Mucosa of descending colon (tissue), 3 donors: Measurements from ENCODE around the gene RAB8A. TPM values are rescaled to one million over a fixed set of nuclear protein-coding genes. Genes with fewer than 3 reads are reported as not detected.

Source experiments
- ATAC-seq: fragments of 200-7000 bp; cut with Tn5 transposase; one replicate; pipeline ENCODE4 v1.9.1; 2020; ENCODE audit warnings: mild to moderate bottlenecking, moderate library complexity
- DNase-seq, 3 donors: peaks; one replicate each; pipeline ENCODE4 v3.0.0-alpha.2; 2020
- H3K36me3 ChIP-seq: fragments of 200-600 bp; one replicate; pipeline ENCODE4 v1.8.0; 2021; ENCODE audit warnings: low read depth, mild to moderate bottlenecking
- H3K4me1 ChIP-seq: fragments of 200-600 bp; one replicate; pipeline ENCODE4 v1.8.0; 2021; ENCODE audit warnings: low read depth, mild to moderate bottlenecking
- H3K4me3 ChIP-seq: fragments of 200-600 bp; one replicate; pipeline ENCODE4 v1.8.0; 2021; ENCODE audit warnings: mild to moderate bottlenecking
- H3K9me3 ChIP-seq: fragments of 200-600 bp; one replicate; pipeline ENCODE4 v1.8.0; 2021; ENCODE audit warnings: mild to moderate bottlenecking
- CTCF ChIP-seq: fragments of 200-600 bp; IDR thresholded peaks from one replicate; pipeline ENCODE4 v1.8.0; 2022; ENCODE audit warnings: antibody characterized with exemption, mild to moderate bottlenecking
- intact Hi-C, 2 donors: fragments of 100-400 bp; cut with DNase I in 1 of 2; cut with micrococcal nuclease in 1 of 2; formaldehyde crosslinking; loops; one replicate each; pipeline versions ENCODE4 v1.11.0 to v1.11.1; 2022; cut with DNase I, micrococcal nuclease
- total RNA-seq, 3 donors: library from RNA; stranded (reverse); fragmentation: NEBNext Ultra II Directional in 2 of 3; extraction: Animal tissue kit (Norgen Biotek cat#: 25700) in 2 of 3; gene quantifications; one replicate each; pipeline versions ENCODE4 v1.2.1 to v1.2.4, GENCODE V29; 2021 to 2023
- donor health status: DM: no; HTN: no; CAD: no; lungs with moderate emphysema.
- donor health status: DM: no; HTN: no; CAD: no.
- donor health status: DM: no; HTN: yes; CAD: no.

Gene RAB8A
- total RNA-seq, 3 donors from 2014 or later = 85.5 to 129 (median 119) TPM

- intact Hi-C loops = no loop called here
- Histone ChIP-seq H3K4me1 (peaks cover 30% of the 10 kb centered on the region), H3K9me3 (no peaks in the 10 kb centered on the region), H3K36me3 (no peaks in the 10 kb centered on the region), H3K4me3 (no peak overlapping the region)
- no peak for TF ChIP-seq CTCF
- DNase-seq (no peak), ATAC-seq (peak; percentile 37)
Measured at GRCh38 chr19:16087940-16088339, 23.7 kb upstream of the RAB8A start.

GRCh38 chr19:16088351-16089009 lies 23.2 kb upstream of the RAB8A start:
- intact Hi-C loops = no loop called here
- ATAC-seq (peak; percentile 61), DNase-seq (no peak)
- no peak for TF ChIP-seq CTCF
- H3K4me1 ChIP-seq = peaks cover 30% of the 10 kb centered on the region
- H3K4me3 ChIP-seq = no peak overlapping the region
- H3K36me3 ChIP-seq = no peaks in the 10 kb centered on the region
- H3K9me3 ChIP-seq = no peaks in the 10 kb centered on the region

DNA sequence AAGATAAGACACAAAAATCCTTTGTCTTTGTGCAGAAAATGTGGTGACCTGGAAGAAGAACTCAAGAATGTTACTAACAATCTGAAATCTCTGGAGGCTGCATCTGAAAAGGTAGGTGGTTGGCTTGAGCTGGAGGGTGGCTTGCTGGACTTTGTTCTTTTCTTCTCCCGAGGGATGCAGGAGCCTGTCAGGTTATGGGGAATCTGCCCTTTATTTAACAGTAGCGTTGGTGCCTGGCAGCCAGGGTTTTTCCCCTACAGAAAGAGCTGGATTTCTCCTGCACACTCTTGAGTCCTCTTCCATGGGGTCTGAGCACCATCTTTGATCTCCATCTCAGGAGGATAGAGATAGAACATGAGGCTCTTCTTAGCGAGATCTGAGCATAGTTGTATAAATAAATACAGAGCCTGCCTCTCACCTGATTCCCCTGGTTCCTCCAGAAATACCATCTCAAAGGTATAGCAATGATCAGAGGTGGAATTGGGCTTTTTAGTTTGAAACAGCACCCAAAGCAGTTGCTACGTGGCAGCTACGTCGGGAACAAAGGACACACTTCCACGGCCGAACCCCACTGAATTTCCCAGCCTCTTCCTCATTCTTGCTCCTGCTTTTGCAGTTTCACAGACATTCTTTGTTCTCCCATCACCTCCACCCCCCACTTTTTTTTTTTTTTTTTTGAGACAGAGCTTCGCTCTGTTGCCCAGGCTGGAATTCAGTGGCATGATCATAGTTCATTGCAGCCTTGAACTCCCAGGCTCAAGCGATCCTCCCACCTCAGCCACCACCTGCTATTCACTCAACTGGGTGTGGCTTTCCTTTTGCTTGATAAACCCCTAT lies 22.5 kb upstream of the RAB8A start:
- H3K4me1 ChIP-seq = peaks cover 35% of the 10 kb centered on the region
- no peaks in the 10 kb centered on the region for H3K9me3 ChIP-seq
- H3K4me3 ChIP-seq = no peak overlapping the region
- DNase-seq (no peak), ATAC-seq (peak; percentile 34)
- TF ChIP-seq CTCF = no peak
- intact Hi-C loops = no loop called here
- H3K36me3 ChIP-seq = no peaks in the 10 kb centered on the region

- no peaks in the 10 kb centered on the region for H3K36me3 ChIP-seq
- no peak overlapping the region for H3K4me3 ChIP-seq
- H3K9me3 ChIP-seq = no peaks in the 10 kb centered on the region
- no peak for TF ChIP-seq CTCF
- no peak for DNase-seq
- H3K4me1 ChIP-seq = peaks cover 36% of the 10 kb centered on the region
- no peak for ATAC-seq
- intact Hi-C loops = no loop called here
Measured at GRCh38 chr19:16091546-16092475, 19.9 kb upstream of the RAB8A start.

DNA sequence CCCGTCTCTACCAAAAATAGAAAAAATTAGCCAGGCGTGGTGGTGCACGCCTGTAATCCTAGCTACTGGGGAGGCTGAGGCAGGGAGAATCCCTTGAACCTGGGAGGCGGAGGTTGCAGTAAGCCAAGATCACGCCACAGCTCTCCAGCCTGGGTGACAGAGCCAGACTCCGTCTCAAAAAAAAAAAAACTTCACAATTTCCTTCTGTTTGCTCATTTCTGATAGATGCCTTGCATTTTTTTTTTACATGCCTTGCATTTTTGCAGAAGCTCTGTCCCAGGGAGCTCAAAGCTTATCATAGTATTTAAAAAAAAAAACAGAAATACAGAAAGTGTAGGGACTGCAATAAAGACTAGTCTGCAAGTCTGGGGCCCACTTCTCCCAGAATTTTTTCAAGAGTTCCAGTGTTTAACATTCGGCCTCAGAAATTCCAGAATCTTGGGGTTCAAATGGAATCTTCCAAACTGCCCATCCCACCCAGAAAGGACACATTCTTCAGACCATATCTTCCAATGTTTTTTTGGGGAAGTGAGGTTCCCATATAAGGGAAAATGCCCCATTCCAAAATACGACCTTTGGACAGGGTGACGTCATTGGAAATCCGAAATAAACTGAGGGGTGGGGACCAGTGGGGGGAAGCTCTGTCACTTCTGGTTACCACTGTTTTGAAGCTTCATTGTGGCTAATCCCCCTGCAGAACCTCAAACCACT lies 17.2 kb upstream of the RAB8A start:
- no peak for TF ChIP-seq CTCF
- intact Hi-C loops = no loop called here
- no peak overlapping the region for H3K4me3 ChIP-seq
- no peaks in the 10 kb centered on the region for H3K9me3 ChIP-seq
- DNase-seq (no peak), ATAC-seq (no peak)
- no peaks in the 10 kb centered on the region for H3K36me3 ChIP-seq
- peaks cover 27% of the 10 kb centered on the region for H3K4me1 ChIP-seq
